ENCODE results near the gene DLK1. TPM values are rescaled to one million over a fixed set of nuclear protein-coding genes. Genes with fewer than 3 reads are reported as not detected.

DLK1 gene
- total and polyA plus RNA-seq, 2 donors = 4.8 to 6.9 TPM

DNA sequence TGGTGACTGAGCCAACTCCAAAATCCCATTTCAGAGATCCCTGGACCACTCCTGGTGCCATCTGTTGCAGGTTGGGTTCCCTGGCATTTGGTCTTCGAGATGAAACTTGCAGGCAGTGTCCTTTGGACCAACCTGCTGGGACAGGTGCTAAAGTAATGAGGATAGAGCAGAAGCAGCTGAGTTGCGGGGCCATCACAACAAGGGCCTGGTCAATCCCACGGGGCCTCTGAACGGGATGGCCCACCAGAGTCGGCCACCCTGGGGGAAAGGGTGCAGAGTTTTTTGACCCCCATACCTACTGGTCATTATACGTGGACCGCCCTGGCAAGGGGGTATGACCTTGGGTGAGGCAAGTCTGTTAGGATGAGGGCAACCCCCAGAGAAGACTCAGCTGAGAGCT, 39.3 kb downstream of the DLK1 start:
- Histone ChIP-seq H3K4me3 (ENCODE audit: low read length in 2 of 2) (no peak overlapping the region), H3K27me3 (ENCODE audit: control insufficient read depth in 2 of 2, insufficient read depth in 1 of 2, low read length in 1 of 2) (no peaks in the 10 kb centered on the region), H3K27ac (ENCODE audit: low read depth in 1 of 2, low read length in 1 of 2) (no peak overlapping the region), H3K36me3 (ENCODE audit: control insufficient read depth in 2 of 2, insufficient read depth in 2 of 2, low read length in 1 of 2) (no peaks in the 10 kb centered on the region), H3K4me1 (ENCODE audit: control insufficient read depth in 2 of 2, insufficient read depth in 2 of 2, low read length in 2 of 2) (no peaks in the 10 kb centered on the region), H3K9me3 (ENCODE audit: control insufficient read depth in 2 of 2, insufficient read depth in 1 of 2, low read length in 1 of 2) (peaks cover 0 to 6% of the 10 kb centered on the region in 2 donors)
- DNase-seq (ENCODE audit: low read depth in 6 of 9, low spot score in 9 of 9) = no peak
- WGBS = 94% methylated on average over 7 of the region's 7 CpGs

GRCh38 chr14:100767003-100767787, 40.5 kb downstream of the DLK1 start:
- no peaks in the 10 kb centered on the region for H3K27me3 ChIP-seq (ENCODE audit: control insufficient read depth in 2 of 2, insufficient read depth in 1 of 2, low read length in 1 of 2)

DNA sequence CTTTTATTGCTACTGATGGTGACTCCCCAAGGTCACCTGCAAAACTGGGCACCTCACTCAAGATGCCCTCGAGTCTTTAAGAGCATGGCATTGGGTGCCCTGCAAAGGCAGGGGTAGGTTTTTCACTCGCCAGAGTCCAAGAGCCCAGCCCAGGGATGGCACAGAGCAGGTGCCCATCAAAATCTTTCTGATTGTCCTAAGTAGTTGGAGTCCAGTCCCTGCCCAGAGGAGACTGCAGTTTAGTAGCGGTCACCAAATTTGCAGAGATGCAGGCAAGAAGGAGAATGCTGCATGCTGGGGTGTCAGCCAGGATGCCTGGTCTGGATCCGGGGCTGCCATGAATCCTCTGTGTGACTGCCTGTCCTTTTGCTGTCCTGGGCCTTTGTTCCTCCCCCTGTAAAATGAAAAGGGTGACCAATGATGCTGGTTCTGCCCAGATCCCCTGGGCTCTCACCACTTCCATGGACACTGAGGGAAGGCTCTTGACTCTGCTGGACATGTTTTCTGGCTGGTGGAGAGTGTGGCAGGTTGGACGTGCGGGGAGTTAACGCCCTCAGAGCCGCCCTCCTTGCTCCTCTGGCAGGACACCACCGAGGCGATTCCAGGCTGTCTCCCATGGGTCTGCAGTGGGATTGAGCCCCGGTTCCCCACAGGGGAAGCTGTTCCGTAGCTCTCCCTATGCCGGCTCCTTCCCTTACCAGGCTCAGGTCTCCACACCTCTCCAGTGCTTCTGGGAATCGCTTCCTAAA, 41.3 kb downstream of the DLK1 start:
- Histone ChIP-seq H3K27ac (ENCODE audit: low read depth in 1 of 2, low read length in 1 of 2) (no peak overlapping the region), H3K4me1 (ENCODE audit: control insufficient read depth in 2 of 2, insufficient read depth in 2 of 2, low read length in 2 of 2) (no peaks in the 10 kb centered on the region), H3K4me3 (ENCODE audit: low read length in 2 of 2) (no peak overlapping the region), H3K36me3 (ENCODE audit: control insufficient read depth in 2 of 2, insufficient read depth in 2 of 2, low read length in 1 of 2) (no peaks in the 10 kb centered on the region), H3K27me3 (ENCODE audit: control insufficient read depth in 2 of 2, insufficient read depth in 1 of 2, low read length in 1 of 2) (no peaks in the 10 kb centered on the region), H3K9me3 (ENCODE audit: control insufficient read depth in 2 of 2, insufficient read depth in 1 of 2, low read length in 1 of 2) (peaks cover 0 to 9% of the 10 kb centered on the region in 2 donors)
- 88% methylated on average over 14 of the region's 14 CpGs for WGBS
- DNase-seq (ENCODE audit: low read depth in 6 of 9, low spot score in 9 of 9) = no peak

More at GRCh38 chr14:100767003-100767787, 40.5 kb downstream of the DLK1 start:
- Histone ChIP-seq H3K36me3 (ENCODE audit: control insufficient read depth in 2 of 2, insufficient read depth in 2 of 2, low read length in 1 of 2) (no peaks in the 10 kb centered on the region), H3K27ac (ENCODE audit: low read depth in 1 of 2, low read length in 1 of 2) (no peak overlapping the region), H3K4me1 (ENCODE audit: control insufficient read depth in 2 of 2, insufficient read depth in 2 of 2, low read length in 2 of 2) (no peaks in the 10 kb centered on the region), H3K4me3 (ENCODE audit: low read length in 2 of 2) (no peak overlapping the region), H3K9me3 (ENCODE audit: control insufficient read depth in 2 of 2, insufficient read depth in 1 of 2, low read length in 1 of 2) (peaks cover 0 to 9% of the 10 kb centered on the region in 2 donors)
- WGBS = 94% methylated on average over 15 of the region's 15 CpGs
- no peak for DNase-seq (ENCODE audit: low read depth in 6 of 9, low spot score in 9 of 9)

DNA sequence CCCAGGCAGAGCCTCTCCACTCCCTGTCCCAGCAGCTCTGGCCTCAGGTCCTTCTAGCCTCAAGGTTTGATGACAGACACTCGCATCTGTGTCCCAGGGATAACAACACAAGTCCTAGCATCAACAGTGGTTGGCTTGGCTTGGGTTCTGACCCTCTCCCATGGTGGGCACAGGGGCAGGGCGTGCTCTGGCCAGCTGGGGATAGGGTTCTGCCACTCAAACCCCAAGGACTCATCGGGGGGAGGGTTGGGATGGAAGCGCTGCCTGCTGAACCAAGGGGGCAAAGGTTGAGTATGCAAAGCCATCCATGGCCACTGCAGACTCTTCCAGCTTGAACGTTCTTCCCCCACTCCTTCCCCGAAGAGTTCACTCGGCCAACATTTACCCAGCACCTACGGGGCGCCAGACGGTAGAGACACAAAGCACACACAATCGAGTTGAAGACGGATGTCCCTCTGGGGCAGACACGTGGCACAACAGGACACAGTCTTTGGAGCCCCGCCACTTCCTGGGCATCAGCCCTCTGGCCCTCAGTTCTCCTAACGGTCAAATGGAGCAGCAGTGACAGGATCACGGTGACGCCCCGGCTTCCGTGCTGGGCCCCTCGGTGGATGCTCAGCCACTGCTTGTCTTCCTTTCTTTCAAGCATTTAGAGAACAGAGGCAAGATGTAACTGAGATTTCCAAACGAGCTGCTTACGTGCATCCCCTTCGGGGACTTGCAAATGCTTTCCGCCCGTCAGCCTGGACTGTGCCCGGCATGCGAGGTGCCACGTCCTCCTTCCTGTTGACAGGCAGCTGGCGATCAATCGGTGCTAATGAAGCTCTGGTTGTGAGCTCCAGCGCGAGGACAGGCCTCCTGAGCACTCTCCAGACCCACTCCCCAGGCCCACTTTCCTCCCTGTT, 42.6 kb downstream of the DLK1 start:
- peaks cover 0 to 9% of the 10 kb centered on the region in 2 donors for H3K9me3 ChIP-seq (ENCODE audit: control insufficient read depth in 2 of 2, insufficient read depth in 1 of 2, low read length in 1 of 2)
- H3K4me3 ChIP-seq (ENCODE audit: low read length in 2 of 2) = no peak overlapping the region
- H3K27ac ChIP-seq (ENCODE audit: low read depth in 1 of 2, low read length in 1 of 2) = no peak overlapping the region
- no peaks in the 10 kb centered on the region for H3K4me1 ChIP-seq (ENCODE audit: control insufficient read depth in 2 of 2, insufficient read depth in 2 of 2, low read length in 2 of 2)
- no peaks in the 10 kb centered on the region for H3K36me3 ChIP-seq (ENCODE audit: control insufficient read depth in 2 of 2, insufficient read depth in 2 of 2, low read length in 1 of 2)
- no peaks in the 10 kb centered on the region for H3K27me3 ChIP-seq (ENCODE audit: control insufficient read depth in 2 of 2, insufficient read depth in 1 of 2, low read length in 1 of 2)
- DNase-seq (ENCODE audit: low read depth in 6 of 9, low spot score in 9 of 9) = no peak
- WGBS = 92% methylated on average over 32 of the region's 32 CpGs

GRCh38 chr14:100770046-100770445, 43.4 kb downstream of the DLK1 start:
- DNase-seq (ENCODE audit: low read depth in 6 of 9, low spot score in 9 of 9) = no peak
- no peaks in the 10 kb centered on the region for H3K4me1 ChIP-seq (ENCODE audit: control insufficient read depth in 2 of 2, insufficient read depth in 2 of 2, low read length in 2 of 2)
- peaks cover 0 to 9% of the 10 kb centered on the region in 2 donors for H3K9me3 ChIP-seq (ENCODE audit: control insufficient read depth in 2 of 2, insufficient read depth in 1 of 2, low read length in 1 of 2)
- no peaks in the 10 kb centered on the region for H3K27me3 ChIP-seq (ENCODE audit: control insufficient read depth in 2 of 2, insufficient read depth in 1 of 2, low read length in 1 of 2)
- no peak overlapping the region for H3K27ac ChIP-seq (ENCODE audit: low read depth in 1 of 2, low read length in 1 of 2)
- H3K4me3 ChIP-seq (ENCODE audit: low read length in 2 of 2) = no peak overlapping the region
- no peaks in the 10 kb centered on the region for H3K36me3 ChIP-seq (ENCODE audit: control insufficient read depth in 2 of 2, insufficient read depth in 2 of 2, low read length in 1 of 2)
- WGBS = 97% methylated on average over 4 of the region's 4 CpGs

- Histone ChIP-seq H3K27me3 (ENCODE audit: control insufficient read depth in 2 of 2, insufficient read depth in 1 of 2, low read length in 1 of 2) (no peaks in the 10 kb centered on the region), H3K36me3 (ENCODE audit: control insufficient read depth in 2 of 2, insufficient read depth in 2 of 2, low read length in 1 of 2) (no peaks in the 10 kb centered on the region), H3K4me1 (ENCODE audit: control insufficient read depth in 2 of 2, insufficient read depth in 2 of 2, low read length in 2 of 2) (no peaks in the 10 kb centered on the region), H3K4me3 (ENCODE audit: low read length in 2 of 2) (no peak overlapping the region), H3K9me3 (ENCODE audit: control insufficient read depth in 2 of 2, insufficient read depth in 1 of 2, low read length in 1 of 2) (peaks cover 0 to 9% of the 10 kb centered on the region in 2 donors), H3K27ac (ENCODE audit: low read depth in 1 of 2, low read length in 1 of 2) (no peak overlapping the region)
- 96% methylated on average over 5 of the region's 5 CpGs for WGBS
- DNase-seq (ENCODE audit: low read depth in 6 of 9, low spot score in 9 of 9) = no peak
These were observed 44.0 kb downstream of the DLK1 start for GRCh38 chr14:100770605-100771120.

DNA sequence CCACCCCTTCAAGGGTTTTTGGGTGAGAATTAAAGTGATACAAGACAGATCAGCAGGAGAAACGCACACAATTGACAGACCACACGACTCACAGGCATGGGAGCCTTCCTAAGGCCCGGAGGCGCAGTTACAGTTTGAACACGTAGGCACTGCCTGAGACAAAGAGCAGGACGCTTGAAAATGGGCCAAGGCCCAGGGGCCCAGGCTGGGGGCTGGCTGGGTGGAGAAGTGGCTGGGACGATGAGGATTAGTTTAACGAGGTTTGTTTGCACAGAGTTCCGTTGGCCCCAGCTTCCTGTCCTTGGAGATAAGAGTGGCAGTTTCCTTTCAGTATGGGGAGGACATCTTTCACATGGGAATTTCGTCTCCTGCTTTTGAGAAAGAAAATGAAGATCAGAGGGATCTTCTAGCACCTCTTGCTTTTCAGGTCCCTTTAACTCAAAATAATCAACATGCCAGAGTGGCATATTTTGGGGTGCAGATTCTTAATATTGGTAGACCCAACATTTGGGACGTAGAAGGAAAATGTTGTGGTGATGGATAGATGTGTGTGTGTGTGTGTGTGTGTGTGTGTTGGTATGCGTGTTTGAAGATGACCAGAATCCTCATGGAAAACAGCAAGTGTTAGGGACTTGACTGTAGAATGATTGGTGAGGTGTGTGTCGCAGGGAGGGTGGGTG, 44.6 kb downstream of the DLK1 start:
- H3K27ac ChIP-seq (ENCODE audit: low read depth in 1 of 2, low read length in 1 of 2) = no peak overlapping the region
- no peaks in the 10 kb centered on the region for H3K27me3 ChIP-seq (ENCODE audit: control insufficient read depth in 2 of 2, insufficient read depth in 1 of 2, low read length in 1 of 2)
- no peak for DNase-seq (ENCODE audit: low read depth in 6 of 9, low spot score in 9 of 9)
- H3K36me3 ChIP-seq (ENCODE audit: control insufficient read depth in 2 of 2, insufficient read depth in 2 of 2, low read length in 1 of 2) = no peaks in the 10 kb centered on the region
- H3K9me3 ChIP-seq (ENCODE audit: control insufficient read depth in 2 of 2, insufficient read depth in 1 of 2, low read length in 1 of 2) = peaks cover 0 to 9% of the 10 kb centered on the region in 2 donors
- no peak overlapping the region for H3K4me3 ChIP-seq (ENCODE audit: low read length in 2 of 2)
- WGBS = 77% methylated on average over 13 of the region's 13 CpGs
- H3K4me1 ChIP-seq (ENCODE audit: control insufficient read depth in 2 of 2, insufficient read depth in 2 of 2, low read length in 2 of 2) = no peaks in the 10 kb centered on the region

- no peaks in the 10 kb centered on the region for H3K36me3 ChIP-seq (ENCODE audit: control insufficient read depth in 2 of 2, insufficient read depth in 2 of 2, low read length in 1 of 2)
- no peak for DNase-seq (ENCODE audit: low read depth in 6 of 9, low spot score in 9 of 9)
- 82% methylated on average over 9 of the region's 9 CpGs for WGBS
- no peak overlapping the region for H3K27ac ChIP-seq (ENCODE audit: low read depth in 1 of 2, low read length in 1 of 2)
- H3K9me3 ChIP-seq (ENCODE audit: control insufficient read depth in 2 of 2, insufficient read depth in 1 of 2, low read length in 1 of 2) = peaks cover 0 to 9% of the 10 kb centered on the region in 2 donors
- no peaks in the 10 kb centered on the region for H3K4me1 ChIP-seq (ENCODE audit: control insufficient read depth in 2 of 2, insufficient read depth in 2 of 2, low read length in 2 of 2)
- no peaks in the 10 kb centered on the region for H3K27me3 ChIP-seq (ENCODE audit: control insufficient read depth in 2 of 2, insufficient read depth in 1 of 2, low read length in 1 of 2)
- H3K4me3 ChIP-seq (ENCODE audit: low read length in 2 of 2) = no peak overlapping the region
These were observed 46.0 kb downstream of the DLK1 start for GRCh38 chr14:100772607-100773165.
